IPS-15b (cell line): ENCODE measurements around the gene WDR37.
"Not testable (repeated sequence)": the region's sequence is repeated elsewhere in the genome, so short reads cannot be mapped to it uniquely, and the experiment has no call there.

Experiments used
- H3K27me3 ChIP-seq: one replicate; pipeline ENCODE4 v1.6.1; 2013; ENCODE audit warnings: low read length; ENCODE audit not compliant: control insufficient read depth, insufficient read depth
- H3K36me3 ChIP-seq: one replicate; pipeline ENCODE4 v1.6.1; 2013; ENCODE audit warnings: low read length; ENCODE audit not compliant: control insufficient read depth, insufficient read depth
- H3K4me1 ChIP-seq: one replicate; pipeline ENCODE4 v1.6.1; 2013; ENCODE audit warnings: mild to moderate bottlenecking, low read length; ENCODE audit not compliant: control insufficient read depth, insufficient read depth
- H3K4me3 ChIP-seq: one replicate; pipeline ENCODE4 v1.5.1; 2013; ENCODE audit warnings: low read depth, low read length
- H3K9ac ChIP-seq: one replicate; pipeline ENCODE4 v1.6.1; 2013; ENCODE audit warnings: low read depth, mild to moderate bottlenecking, low read length
- H3K9me3 ChIP-seq: one replicate; pipeline ENCODE4 v1.6.1; 2013; ENCODE audit warnings: mild to moderate bottlenecking, low read length; ENCODE audit not compliant: control insufficient read depth, insufficient read depth

The WDR37 gene

DNA sequence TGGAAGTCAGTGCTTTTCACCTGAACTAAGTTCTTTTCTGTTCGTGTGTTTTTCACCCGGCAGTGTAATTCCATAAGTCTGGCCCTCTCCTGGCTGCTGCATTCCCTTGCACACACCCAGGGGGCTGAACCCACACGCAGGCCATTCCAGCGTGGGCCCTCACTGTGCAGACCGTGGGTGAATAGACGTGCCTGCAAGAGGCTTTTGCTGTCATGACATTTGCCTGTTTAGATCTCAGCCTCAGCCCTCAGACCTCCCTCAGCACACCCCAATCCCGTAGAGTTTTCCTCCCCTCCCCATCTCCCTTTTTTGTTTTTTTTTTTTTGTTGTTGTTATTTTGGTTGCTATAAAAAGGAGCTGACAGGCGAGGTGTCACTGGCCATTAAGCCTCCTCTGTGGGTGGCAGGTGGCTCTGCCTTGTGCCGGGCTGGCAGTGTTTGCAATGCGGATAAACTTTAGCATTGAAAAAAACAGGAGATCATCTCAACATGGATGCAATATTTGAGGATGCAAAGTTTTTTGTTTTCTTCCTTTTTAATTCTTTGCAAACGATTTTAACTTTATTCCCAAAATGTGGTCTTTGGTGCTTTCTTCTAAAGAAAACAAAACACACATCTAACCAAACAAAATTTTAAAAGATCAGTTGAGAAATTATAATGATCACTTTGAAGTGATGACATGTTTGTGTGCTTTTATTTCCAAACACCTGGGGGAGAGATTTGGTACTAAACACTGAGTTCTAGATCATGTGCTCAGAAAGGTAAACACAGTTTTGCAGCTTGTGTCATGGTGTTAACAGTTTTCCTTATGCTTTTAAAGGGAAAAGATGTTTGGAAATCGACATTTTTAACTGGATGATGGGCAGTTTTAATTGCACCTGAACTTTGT, 58.8 kb downstream of the WDR37 start:
- Histone ChIP-seq H3K4me3 (no peak overlapping the region), H3K27me3 (no peaks in the 10 kb centered on the region), H3K9ac (no peak overlapping the region), H3K9me3 (no peaks in the 10 kb centered on the region), H3K36me3 (peaks cover 2% of the 10 kb centered on the region), H3K4me1 (peaks cover 3% of the 10 kb centered on the region)

GRCh38 chr10:1115607-1115955, 59.4 kb downstream of the WDR37 start:
- peaks cover 2% of the 10 kb centered on the region for H3K36me3 ChIP-seq
- no peaks in the 10 kb centered on the region for H3K4me1 ChIP-seq
- no peak overlapping the region for H3K9ac ChIP-seq
- H3K4me3 ChIP-seq = no peak overlapping the region
- H3K9me3 ChIP-seq = no peaks in the 10 kb centered on the region
- H3K27me3 ChIP-seq = no peaks in the 10 kb centered on the region

- no peaks in the 10 kb centered on the region for H3K9me3 ChIP-seq
These were observed 59.9 kb downstream of the WDR37 start for GRCh38 chr10:1116051-1116450.

GRCh38 chr10:1116696-1117280, 60.6 kb downstream of the WDR37 start:
- Histone ChIP-seq H3K36me3 (peaks cover 9% of the 10 kb centered on the region), H3K4me3 (no peak overlapping the region), H3K4me1 (no peaks in the 10 kb centered on the region), H3K9me3 (no peaks in the 10 kb centered on the region), H3K9ac (no peak overlapping the region), H3K27me3 (no peaks in the 10 kb centered on the region)

More at GRCh38 chr10:1116051-1116450, 59.9 kb downstream of the WDR37 start:
- H3K4me1 ChIP-seq = no peaks in the 10 kb centered on the region
- H3K27me3 ChIP-seq = no peaks in the 10 kb centered on the region
- peaks cover 2% of the 10 kb centered on the region for H3K36me3 ChIP-seq
- no peak overlapping the region for H3K4me3 ChIP-seq
- no peak overlapping the region for H3K9ac ChIP-seq

DNA sequence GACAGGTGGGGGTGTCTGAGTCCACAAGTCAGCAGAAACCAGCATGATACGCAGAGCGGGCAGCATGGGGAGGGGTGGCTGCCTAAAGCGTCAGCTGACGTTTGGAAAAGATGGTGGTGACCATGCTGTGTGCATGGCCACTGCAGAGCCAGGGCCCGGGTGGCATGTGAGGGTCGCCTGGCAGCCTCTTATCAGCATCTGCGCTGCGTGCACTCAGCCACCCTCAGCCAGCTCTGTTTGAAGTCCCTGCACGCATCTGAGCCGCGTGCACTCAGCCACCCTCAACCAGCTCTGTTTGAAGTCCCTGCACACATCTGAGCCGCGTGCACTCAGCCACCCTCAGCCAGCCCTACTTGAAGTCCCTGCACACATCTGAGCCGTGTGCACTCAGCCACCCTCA, 61.5 kb downstream of the WDR37 start:
- H3K9ac ChIP-seq = no peak overlapping the region
- no peaks in the 10 kb centered on the region for H3K27me3 ChIP-seq
- H3K9me3 ChIP-seq = no peaks in the 10 kb centered on the region
- H3K4me1 ChIP-seq = no peaks in the 10 kb centered on the region
- no peak overlapping the region for H3K4me3 ChIP-seq
- peaks cover 17% of the 10 kb centered on the region for H3K36me3 ChIP-seq

DNA sequence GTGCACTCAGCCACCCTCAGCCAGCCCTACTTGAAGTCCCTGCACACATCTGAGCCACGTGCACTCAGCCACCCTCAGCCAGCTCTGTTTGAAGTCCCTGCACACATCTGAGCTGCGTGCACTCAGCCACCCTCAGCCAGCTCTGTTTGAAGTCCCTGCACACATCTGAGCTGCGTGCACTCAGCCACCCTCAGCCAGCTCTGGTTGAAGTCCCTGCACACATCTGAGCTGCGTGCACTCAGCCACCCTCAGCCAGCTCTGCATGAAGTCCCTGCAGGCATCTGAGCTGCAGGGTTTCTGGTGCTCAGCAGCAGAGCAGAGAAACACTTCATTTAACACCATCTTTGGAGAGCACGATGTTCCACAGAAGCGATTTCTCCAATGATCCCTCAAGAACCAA, 62.1 kb downstream of the WDR37 start:
- not testable (repeated sequence) for H3K9me3 ChIP-seq, H3K4me3 ChIP-seq, H3K27me3 ChIP-seq, H3K9ac ChIP-seq, H3K4me1 ChIP-seq
- H3K36me3 ChIP-seq = peaks cover 17% of the 10 kb centered on the region

DNA sequence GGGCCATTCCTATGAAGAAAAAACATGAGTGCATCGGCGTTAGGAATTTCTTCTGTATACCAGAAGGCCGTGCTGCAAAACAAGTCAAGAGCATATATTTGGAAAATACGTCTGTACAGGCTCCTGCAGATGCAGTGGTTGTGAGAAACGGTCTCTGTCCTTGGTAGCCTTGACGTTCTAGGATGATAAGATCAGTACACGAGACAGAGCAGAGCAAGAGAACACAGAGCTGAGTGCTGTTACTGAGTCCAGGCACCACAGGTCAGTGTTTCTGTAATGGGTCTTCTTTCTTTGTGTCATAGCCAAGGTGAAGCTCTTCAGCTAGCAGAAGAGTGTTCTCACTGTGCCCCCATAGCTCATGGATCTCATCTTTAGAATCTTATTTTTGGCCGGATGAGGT, 62.8 kb downstream of the WDR37 start:
- Histone ChIP-seq H3K27me3 (no peaks in the 10 kb centered on the region), H3K9ac (no peak overlapping the region), H3K9me3 (no peaks in the 10 kb centered on the region), H3K36me3 (peaks cover 17% of the 10 kb centered on the region), H3K4me1 (no peaks in the 10 kb centered on the region), H3K4me3 (no peak overlapping the region)

GRCh38 chr10:1119501-1119900, 63.3 kb downstream of the WDR37 start:
- Histone ChIP-seq H3K4me3 (no peak overlapping the region), H3K9ac (no peak overlapping the region), H3K9me3 (no peaks in the 10 kb centered on the region), H3K36me3 (peaks cover 15% of the 10 kb centered on the region), H3K4me1 (no peaks in the 10 kb centered on the region), H3K27me3 (no peaks in the 10 kb centered on the region)

- Histone ChIP-seq H3K4me3 (no peak overlapping the region), H3K9ac (no peak overlapping the region), H3K4me1 (no peaks in the 10 kb centered on the region), H3K9me3 (no peaks in the 10 kb centered on the region), H3K27me3 (no peaks in the 10 kb centered on the region), H3K36me3 (peaks cover 22% of the 10 kb centered on the region)
These were observed 64.1 kb downstream of the WDR37 start for GRCh38 chr10:1120306-1120705.

- Histone ChIP-seq H3K9me3 (no peaks in the 10 kb centered on the region), H3K4me3 (no peak overlapping the region), H3K27me3 (no peaks in the 10 kb centered on the region), H3K36me3 (peaks cover 22% of the 10 kb centered on the region), H3K4me1 (no peaks in the 10 kb centered on the region), H3K9ac (no peak overlapping the region)
These were observed 64.6 kb downstream of the WDR37 start for GRCh38 chr10:1120801-1121211.

DNA sequence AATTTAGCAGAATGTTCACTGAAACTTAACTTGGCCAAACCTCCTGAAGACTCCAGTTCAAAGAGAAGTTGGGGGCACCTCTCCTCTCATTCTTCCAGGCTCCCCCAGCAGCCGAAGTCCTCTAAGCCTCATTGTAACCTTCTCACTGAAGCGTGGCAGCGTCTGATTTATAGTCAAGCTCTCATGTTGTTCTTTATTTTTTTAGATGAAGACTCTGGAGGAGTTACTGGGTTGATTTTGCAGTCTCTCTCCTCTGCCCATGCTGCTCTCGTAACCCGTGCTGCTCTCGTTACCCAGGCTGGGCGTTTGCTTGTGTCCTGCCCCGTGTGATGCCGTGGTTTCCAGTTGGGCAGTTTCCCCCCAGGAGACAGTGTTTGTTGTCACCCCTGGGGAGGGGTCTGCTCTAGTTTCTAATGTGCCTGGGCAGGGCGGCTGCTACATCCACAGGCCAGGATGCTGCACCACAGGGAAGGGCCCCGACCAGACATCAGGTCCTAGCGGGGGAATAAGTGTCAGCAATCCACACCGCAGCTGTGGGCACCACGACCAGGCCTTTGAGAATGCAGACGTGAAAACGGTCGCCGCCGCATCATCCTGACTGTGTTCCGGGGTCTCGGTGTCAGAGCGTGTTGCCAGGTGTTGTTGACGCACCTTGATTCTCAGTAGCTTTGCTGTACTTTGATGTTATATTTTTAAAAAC, 65.2 kb downstream of the WDR37 start:
- Histone ChIP-seq H3K36me3 (peaks cover 22% of the 10 kb centered on the region), H3K4me3 (no peak overlapping the region), H3K9me3 (no peaks in the 10 kb centered on the region), H3K9ac (no peak overlapping the region), H3K4me1 (no peaks in the 10 kb centered on the region), H3K27me3 (no peaks in the 10 kb centered on the region)

DNA sequence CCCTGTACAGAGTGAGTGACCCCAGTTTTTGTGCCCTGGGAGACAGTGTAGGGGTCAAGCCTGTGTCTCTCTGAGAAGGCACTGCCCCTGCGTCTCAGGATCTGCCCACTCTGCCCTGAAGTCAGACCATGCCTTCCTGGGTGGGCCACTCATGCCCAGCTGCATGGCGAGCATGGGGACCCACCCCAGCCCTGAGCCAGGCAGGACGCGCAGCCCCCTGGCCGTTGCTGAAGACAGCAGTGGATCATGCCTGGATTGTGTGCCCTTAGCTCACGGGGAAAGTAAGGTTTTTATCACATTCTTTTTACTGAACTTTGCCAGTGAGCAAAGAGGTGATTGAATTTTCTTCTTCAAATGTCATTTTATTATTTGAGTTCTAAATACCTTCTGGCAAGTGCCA, 66.2 kb downstream of the WDR37 start:
- Histone ChIP-seq H3K36me3 (peaks cover 22% of the 10 kb centered on the region), H3K4me1 (no peaks in the 10 kb centered on the region), H3K4me3 (no peak overlapping the region), H3K9ac (no peak overlapping the region), H3K9me3 (no peaks in the 10 kb centered on the region), H3K27me3 (no peaks in the 10 kb centered on the region)
